Measurements from ENCODE around the gene LUZP2.

The LUZP2 gene

DNA sequence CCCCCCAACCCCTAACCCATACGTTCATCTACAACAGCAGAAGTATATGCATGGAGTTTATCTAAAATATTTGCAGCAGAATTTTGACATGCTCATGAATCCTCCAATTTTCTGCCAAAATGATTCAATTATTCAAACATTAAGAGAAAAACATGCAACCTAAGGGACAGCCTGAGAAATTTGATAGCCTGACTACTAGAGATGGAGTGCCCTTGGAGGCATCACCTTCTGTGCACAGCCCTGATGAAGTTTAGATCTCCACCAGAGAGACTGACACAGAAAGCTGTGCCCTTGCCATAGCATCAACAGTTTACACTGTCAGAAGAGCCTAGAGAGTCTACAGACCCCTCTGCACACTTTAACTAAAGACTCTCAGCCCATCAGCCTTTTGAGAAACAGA lies 217.7 kb downstream of the LUZP2 start:
- TF ChIP-seq, protein P1, sequence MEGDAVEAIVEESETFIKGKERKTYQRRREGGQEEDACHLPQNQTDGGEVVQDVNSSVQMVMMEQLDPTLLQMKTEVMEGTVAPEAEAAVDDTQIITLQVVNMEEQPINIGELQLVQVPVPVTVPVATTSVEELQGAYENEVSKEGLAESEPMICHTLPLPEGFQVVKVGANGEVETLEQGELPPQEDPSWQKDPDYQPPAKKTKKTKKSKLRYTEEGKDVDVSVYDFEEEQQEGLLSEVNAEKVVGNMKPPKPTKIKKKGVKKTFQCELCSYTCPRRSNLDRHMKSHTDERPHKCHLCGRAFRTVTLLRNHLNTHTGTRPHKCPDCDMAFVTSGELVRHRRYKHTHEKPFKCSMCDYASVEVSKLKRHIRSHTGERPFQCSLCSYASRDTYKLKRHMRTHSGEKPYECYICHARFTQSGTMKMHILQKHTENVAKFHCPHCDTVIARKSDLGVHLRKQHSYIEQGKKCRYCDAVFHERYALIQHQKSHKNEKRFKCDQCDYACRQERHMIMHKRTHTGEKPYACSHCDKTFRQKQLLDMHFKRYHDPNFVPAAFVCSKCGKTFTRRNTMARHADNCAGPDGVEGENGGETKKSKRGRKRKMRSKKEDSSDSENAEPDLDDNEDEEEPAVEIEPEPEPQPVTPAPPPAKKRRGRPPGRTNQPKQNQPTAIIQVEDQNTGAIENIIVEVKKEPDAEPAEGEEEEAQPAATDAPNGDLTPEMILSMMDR (IDR thresholded peaks at IDR 0.05) = no peak
- Histone ChIP-seq H3K4me3 (no peak overlapping the region), H3K27ac (no peak overlapping the region)
- DNase-seq (ENCODE audit: low spot score) = no peak

DNA sequence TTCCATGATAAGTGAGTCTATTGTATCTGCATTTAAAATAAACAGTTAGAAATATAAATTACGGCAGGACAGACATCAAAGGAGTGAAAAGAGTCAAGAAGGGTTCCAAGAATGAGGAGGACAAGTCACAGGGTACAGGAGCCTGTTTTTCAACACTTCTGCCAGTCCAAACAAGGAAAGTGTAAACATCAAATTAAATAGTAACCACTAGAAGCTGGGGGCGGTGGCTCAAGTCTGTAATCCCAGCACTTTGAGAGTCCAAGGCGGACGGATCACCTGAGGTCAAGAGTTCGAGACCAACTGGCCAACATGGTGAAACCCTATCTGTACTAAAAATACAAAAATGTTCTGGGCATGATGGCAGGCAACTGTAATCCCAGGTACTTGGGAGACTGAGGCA lies 219.6 kb downstream of the LUZP2 start:
- H3K4me3 ChIP-seq = no peak overlapping the region
- TF ChIP-seq, protein P1 (IDR thresholded peaks at IDR 0.05) = no peak
- DNase-seq (ENCODE audit: low spot score) = no peak

DNA sequence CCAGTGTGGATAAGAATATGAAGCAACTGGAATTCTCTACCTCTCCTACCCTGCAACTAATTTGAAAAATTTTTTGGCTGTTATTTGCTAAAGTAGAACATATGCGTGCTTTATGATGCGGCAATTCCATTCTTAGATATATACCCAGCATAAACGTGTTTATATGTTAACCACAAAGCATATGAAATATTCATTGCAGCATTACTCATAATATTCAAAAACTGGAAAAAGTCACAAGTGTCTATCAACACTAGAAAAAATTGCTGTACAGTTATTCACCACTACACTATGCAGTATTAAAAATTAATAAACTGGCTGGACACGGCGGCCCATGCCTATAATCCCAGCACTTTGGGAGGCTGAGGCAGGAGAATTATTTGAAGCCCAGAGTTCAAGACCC lies 226.4 kb downstream of the LUZP2 start:
- no peak overlapping the region for H3K27ac ChIP-seq
- H3K4me3 ChIP-seq = no peak overlapping the region
- no peak for DNase-seq (ENCODE audit: low spot score)
- TF ChIP-seq, protein P1 (IDR thresholded peaks at IDR 0.05) = no peak

More for the DNA sequence above, 219.6 kb downstream of the LUZP2 start:
- H3K27ac ChIP-seq = no peak overlapping the region

DNA sequence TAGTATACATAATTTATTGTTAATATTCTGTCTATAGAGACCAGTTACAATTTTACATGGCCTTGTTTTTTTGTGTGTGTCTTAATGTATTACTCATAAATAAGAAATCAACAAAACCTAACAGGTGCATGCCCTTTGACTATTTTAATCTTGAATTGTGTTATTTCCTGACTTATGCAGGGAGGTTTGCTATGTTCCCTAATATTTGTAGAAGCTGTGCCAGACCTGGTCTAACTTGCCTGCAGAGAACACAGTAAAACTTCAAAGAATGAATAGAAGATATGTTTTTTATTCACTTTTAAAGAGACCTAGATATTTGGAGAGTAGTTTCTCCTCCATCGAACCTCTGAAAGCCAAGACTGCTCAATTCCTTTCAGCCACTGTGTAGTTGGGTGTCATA lies 234.7 kb downstream of the LUZP2 start:
- no peak for DNase-seq (ENCODE audit: low spot score)
- Histone ChIP-seq H3K4me3 (no peak overlapping the region), H3K27ac (no peak overlapping the region)
- TF ChIP-seq, protein P1 (IDR thresholded peaks at IDR 0.05) = no peak

DNA sequence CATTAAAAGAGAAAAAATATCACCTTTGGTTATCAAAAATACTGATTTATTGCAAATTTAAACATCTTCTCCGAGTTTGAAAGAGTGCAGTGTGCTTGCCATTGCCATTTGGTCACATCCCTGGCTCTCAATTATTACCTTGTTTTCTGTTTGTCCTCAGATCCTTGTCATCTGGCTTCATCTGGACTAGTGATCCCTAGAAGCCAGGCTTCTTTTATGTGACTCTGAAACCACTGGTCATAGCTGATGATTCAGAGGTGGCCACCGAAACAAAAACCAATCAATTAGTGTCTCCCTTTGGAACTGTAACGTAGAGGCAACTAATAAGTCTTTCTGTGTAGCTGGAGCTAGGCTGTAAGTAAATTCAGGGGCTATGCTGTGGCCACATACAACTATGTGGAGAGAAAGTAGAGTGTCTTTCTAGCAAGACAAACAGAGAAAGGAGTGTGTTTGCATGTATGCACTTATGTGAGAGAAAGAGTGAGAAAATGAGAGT lies 237.9 kb downstream of the LUZP2 start:
- H3K27ac ChIP-seq = no peak overlapping the region
- TF ChIP-seq, protein P1 (IDR thresholded peaks at IDR 0.05) = no peak
- no peak for DNase-seq (ENCODE audit: low spot score)
- H3K4me3 ChIP-seq = no peak overlapping the region

DNA sequence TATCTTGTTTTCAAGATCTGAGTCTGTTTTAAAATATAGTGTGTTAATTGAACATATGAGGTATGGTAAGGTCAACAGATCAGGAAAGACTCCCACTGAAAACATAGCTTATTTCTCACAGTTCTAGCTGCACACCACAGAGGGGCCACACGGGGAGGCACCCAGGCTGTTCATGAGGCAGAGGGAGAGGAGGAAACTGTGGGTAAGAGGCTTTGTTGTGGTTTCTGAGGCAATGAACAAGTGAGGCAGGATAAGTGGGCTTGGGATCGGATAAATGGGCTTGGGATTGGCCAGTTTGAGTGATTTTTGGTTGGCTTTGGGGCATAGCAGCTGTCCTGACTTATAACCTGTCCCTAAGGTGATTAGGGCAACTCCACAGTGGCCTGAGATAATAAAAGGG lies 242.1 kb downstream of the LUZP2 start:
- TF ChIP-seq, protein P1 (IDR thresholded peaks at IDR 0.05) = no peak
- DNase-seq (ENCODE audit: low spot score) = no peak
- H3K4me3 ChIP-seq = no peak overlapping the region
- no peak overlapping the region for H3K27ac ChIP-seq

DNA sequence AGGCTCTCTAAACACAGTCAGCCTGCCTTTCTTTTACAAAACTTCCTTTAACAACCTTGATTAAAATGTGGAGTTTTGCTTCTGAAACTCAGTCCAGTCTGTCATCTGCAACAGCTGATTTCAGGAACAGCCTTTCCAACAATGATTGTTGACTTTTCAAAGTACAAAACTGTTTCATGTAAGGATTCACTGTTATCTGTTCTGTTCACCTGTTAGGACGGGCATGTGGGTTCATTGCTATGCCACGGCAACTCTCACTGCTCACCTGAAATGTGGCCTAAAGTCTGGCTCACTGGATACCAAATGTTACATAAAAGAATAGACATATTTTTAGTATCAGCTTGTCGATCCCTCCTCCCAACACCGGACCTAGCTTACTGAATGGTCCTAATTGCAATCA lies 242.8 kb downstream of the LUZP2 start:
- TF ChIP-seq, protein P1 (IDR thresholded peaks at IDR 0.05) = no peak
- H3K4me3 ChIP-seq = no peak overlapping the region

More for the DNA sequence above, 242.8 kb downstream of the LUZP2 start:
- no peak overlapping the region for H3K27ac ChIP-seq
- DNase-seq (ENCODE audit: low spot score) = no peak

All from coronary artery (tissue), 2 donors.